Right lobe of liver (tissue), 4 donors: Measurements from ENCODE around the gene BARX2.

Experiments
- POLR2A ChIP-seq: fragments of 450-650 bp; IDR thresholded peaks from one replicate; pipeline ENCODE4 v1.6.1; 2017; ENCODE audit warnings: antibody characterized with exemption, mild to moderate bottlenecking
- TF ChIP-seq, protein P1 (sequence below), 4 donors: fragments of 200-600 bp in 3 of 4; fragments of 450-650 bp in 1 of 4; IDR thresholded peaks; one replicate each; pipeline versions ENCODE4 v1.5.1 to v1.8.0; 2016 to 2022; ENCODE audit warnings: antibody characterized with exemption in 4 of 4, mild to moderate bottlenecking in 2 of 4
- donor health status: DM: no; HTN: no; CAD: no.
- donor health status: DM: no; HTN: no; CAD: no.
- donor health status: DM: no; HTN: yes; CAD: no.

DNA sequence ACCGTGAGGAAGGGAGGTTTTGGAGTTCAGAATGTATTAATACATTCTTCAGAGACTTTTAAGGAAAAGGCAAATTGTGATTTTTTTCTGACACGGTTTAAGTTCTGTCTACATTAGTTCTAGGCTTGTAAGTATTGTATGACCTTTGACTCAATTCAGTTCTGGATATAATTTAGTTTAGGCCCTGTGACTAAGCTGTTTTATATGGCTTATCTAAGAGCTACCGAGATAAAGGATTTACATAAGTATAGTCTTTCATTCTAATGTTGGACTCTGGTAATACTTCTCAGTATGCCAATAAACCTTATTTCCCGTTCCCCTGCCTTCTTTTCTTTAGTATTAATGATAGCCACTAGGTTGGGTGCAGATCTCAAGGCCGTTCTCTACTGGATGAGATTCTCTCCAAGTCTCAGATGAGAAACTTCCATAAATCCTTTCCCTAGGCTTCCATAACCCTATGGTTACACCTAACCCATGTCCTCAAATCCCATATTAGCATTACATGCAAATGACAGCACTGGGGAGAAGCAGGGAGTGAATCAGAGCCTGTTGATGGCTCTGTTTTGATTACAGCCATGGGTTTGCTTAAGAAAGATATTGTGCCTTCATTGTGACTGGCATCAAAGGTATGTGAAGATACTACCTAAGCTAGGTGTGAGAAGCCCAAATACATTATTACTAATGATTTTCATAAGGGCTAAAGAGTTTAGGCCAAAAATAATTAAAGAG, 38.7 kb downstream of the BARX2 start:
- TF ChIP-seq, protein P1, sequence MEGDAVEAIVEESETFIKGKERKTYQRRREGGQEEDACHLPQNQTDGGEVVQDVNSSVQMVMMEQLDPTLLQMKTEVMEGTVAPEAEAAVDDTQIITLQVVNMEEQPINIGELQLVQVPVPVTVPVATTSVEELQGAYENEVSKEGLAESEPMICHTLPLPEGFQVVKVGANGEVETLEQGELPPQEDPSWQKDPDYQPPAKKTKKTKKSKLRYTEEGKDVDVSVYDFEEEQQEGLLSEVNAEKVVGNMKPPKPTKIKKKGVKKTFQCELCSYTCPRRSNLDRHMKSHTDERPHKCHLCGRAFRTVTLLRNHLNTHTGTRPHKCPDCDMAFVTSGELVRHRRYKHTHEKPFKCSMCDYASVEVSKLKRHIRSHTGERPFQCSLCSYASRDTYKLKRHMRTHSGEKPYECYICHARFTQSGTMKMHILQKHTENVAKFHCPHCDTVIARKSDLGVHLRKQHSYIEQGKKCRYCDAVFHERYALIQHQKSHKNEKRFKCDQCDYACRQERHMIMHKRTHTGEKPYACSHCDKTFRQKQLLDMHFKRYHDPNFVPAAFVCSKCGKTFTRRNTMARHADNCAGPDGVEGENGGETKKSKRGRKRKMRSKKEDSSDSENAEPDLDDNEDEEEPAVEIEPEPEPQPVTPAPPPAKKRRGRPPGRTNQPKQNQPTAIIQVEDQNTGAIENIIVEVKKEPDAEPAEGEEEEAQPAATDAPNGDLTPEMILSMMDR (IDR thresholded peaks at IDR 0.05): no peak
- TF ChIP-seq POLR2A: no peak
